Gastroesophageal sphincter (tissue), 3 donors: ENCODE measurements around the gene LMNTD2.

Source experiments
- EP300 ChIP-seq: sonication (generic); formaldehyde crosslinking; IDR thresholded peaks from one replicate; pipeline ENCODE4 v1.6.1; 2017; ENCODE audit warnings: antibody characterized with exemption, mild to moderate bottlenecking
- POLR2A ChIP-seq, 2 donors: fragments of 450-650 bp; IDR thresholded peaks; one replicate each; pipeline ENCODE4 v1.6.1; 2017; ENCODE audit warnings: antibody characterized with exemption in 2 of 2, mild to moderate bottlenecking in 2 of 2, moderate library complexity in 1 of 2
- TF ChIP-seq, protein P1 (sequence below), 4 experiments: fragments of 200-600 bp in 2 of 4; fragments of 450-650 bp in 2 of 4; sonication (generic) in 1 of 4; IDR thresholded peaks; one replicate each; pipeline ENCODE4 v1.5.1; 2017 to 2019; ENCODE audit warnings: antibody characterized with exemption in 4 of 4, mild to moderate bottlenecking in 2 of 4, moderate library complexity in 2 of 4

GRCh38 chr11:608791-609251, 48.3 kb upstream of the LMNTD2 start:
- TF ChIP-seq EP300 = no peak
- TF ChIP-seq, protein P1, sequence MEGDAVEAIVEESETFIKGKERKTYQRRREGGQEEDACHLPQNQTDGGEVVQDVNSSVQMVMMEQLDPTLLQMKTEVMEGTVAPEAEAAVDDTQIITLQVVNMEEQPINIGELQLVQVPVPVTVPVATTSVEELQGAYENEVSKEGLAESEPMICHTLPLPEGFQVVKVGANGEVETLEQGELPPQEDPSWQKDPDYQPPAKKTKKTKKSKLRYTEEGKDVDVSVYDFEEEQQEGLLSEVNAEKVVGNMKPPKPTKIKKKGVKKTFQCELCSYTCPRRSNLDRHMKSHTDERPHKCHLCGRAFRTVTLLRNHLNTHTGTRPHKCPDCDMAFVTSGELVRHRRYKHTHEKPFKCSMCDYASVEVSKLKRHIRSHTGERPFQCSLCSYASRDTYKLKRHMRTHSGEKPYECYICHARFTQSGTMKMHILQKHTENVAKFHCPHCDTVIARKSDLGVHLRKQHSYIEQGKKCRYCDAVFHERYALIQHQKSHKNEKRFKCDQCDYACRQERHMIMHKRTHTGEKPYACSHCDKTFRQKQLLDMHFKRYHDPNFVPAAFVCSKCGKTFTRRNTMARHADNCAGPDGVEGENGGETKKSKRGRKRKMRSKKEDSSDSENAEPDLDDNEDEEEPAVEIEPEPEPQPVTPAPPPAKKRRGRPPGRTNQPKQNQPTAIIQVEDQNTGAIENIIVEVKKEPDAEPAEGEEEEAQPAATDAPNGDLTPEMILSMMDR (IDR thresholded peaks at IDR 0.05) = no peak
- no peak for TF ChIP-seq POLR2A (IDR thresholded peaks at IDR 0.05)
